HG03354 (cell line): ENCODE results near the gene SRPX.
A peak's percentile ranks its signal among the peaks of the same experiment; 100 is the strongest.

Source experiments
- ATAC-seq: cut with Tn5 transposase; IDR thresholded peaks from one replicate; pipeline ENCODE4 v1.9.1; 2021; ENCODE audit warnings: mild to moderate bottlenecking; ENCODE audit not compliant: unreplicated experiment, poor library complexity, severe bottlenecking

SRPX gene

GRCh38 chrX:38220415-38221390 is at the start of gene SRPX:
Gene SRPX, minus strand, starts transcription at chrX:38220871. Its CDS starts 79 bp downstream, at chrX:38220792.
- ATAC-seq = peak; percentile 37

- no peak for ATAC-seq
Measured at GRCh38 chrX:38268011-38268410, 47.3 kb upstream of the SRPX start.

GRCh38 chrX:38262715-38263620 is 42.3 kb upstream of the SRPX start:
- ATAC-seq = no peak

GRCh38 chrX:38260231-38260630 is 39.6 kb upstream of the SRPX start:
- peak; percentile 68 for ATAC-seq

- no peak for ATAC-seq
Measured at GRCh38 chrX:38256019-38256418, 35.3 kb upstream of the SRPX start.

- no peak for ATAC-seq
Measured at GRCh38 chrX:38249965-38250364, 29.3 kb upstream of the SRPX start.

GRCh38 chrX:38247051-38247450 is 26.4 kb upstream of the SRPX start:
- no peak for ATAC-seq

GRCh38 chrX:38240541-38240940 is 19.9 kb upstream of the SRPX start:
- no peak for ATAC-seq

- ATAC-seq = no peak
Measured at GRCh38 chrX:38236901-38237615, 16.4 kb upstream of the SRPX start.

- no peak for ATAC-seq
Measured at GRCh38 chrX:38233891-38234667, 13.4 kb upstream of the SRPX start.

GRCh38 chrX:38232079-38232686 is 11.5 kb upstream of the SRPX start:
- no peak for ATAC-seq

- ATAC-seq = no peak
Measured at GRCh38 chrX:38225093-38225492, 4.4 kb upstream of the SRPX start.

- ATAC-seq = no peak
Measured at GRCh38 chrX:38224160-38224559, 3.5 kb upstream of the SRPX start.

GRCh38 chrX:38221391-38221929 is 789 bp upstream of the SRPX start:
- ATAC-seq = no peak

- ATAC-seq = peak; percentile 75
Measured at GRCh38 chrX:38220024-38220414, 652 bp downstream of the SRPX start.

GRCh38 chrX:38216642-38217041 is 4.0 kb downstream of the SRPX start:
- ATAC-seq = no peak

GRCh38 chrX:38214551-38215531 is 5.8 kb downstream of the SRPX start:
- ATAC-seq = no peak
